Brain microvascular endothelial cell (primary cell): Measurements from ENCODE around the gene LACRT.

Experiments used
- DNase-seq: peaks from one replicate; pipeline ENCODE4 v3.0.0-alpha.2; 2020
- H3K27ac ChIP-seq: fragments of 250-450 bp; sonication (Bioruptor Pico); 2 replicates; pipeline ENCODE4 v1.5.1; 2020; ENCODE audit warnings: mild to moderate bottlenecking, moderate library complexity
- H3K27me3 ChIP-seq: fragments of 250-450 bp; sonication (Bioruptor Pico); replicated peaks from 2 replicates; pipeline ENCODE4 v1.5.1; 2020; ENCODE audit warnings: mild to moderate bottlenecking
- H3K36me3 ChIP-seq: fragments of 250-450 bp; sonication (Bioruptor Pico); replicated peaks from 2 replicates; pipeline ENCODE4 v1.5.1; 2020; ENCODE audit warnings: mild to moderate bottlenecking
- H3K4me3 ChIP-seq: 2 replicates; pipeline ENCODE4 v1.5.1; 2011; ENCODE audit warnings: low read depth, mild to moderate bottlenecking, control low read depth, low read length, moderate library complexity
- in situ Hi-C: cut with HindIII; loops from 2 replicates; pipeline ENCODE4 v1.10.0; 2017; ENCODE audit warnings: low sequenced_read_pairs, low pct_ligation_motif_present
- TF ChIP-seq, protein P1 (sequence below): IDR thresholded peaks from 2 replicates; pipeline ENCODE4 v1.5.1; 2011; ENCODE audit warnings: low read depth, mild to moderate bottlenecking, moderate library complexity, low read length, control low read depth, inconsistent platforms; ENCODE audit errors: missing control alignments

LACRT gene

DNA sequence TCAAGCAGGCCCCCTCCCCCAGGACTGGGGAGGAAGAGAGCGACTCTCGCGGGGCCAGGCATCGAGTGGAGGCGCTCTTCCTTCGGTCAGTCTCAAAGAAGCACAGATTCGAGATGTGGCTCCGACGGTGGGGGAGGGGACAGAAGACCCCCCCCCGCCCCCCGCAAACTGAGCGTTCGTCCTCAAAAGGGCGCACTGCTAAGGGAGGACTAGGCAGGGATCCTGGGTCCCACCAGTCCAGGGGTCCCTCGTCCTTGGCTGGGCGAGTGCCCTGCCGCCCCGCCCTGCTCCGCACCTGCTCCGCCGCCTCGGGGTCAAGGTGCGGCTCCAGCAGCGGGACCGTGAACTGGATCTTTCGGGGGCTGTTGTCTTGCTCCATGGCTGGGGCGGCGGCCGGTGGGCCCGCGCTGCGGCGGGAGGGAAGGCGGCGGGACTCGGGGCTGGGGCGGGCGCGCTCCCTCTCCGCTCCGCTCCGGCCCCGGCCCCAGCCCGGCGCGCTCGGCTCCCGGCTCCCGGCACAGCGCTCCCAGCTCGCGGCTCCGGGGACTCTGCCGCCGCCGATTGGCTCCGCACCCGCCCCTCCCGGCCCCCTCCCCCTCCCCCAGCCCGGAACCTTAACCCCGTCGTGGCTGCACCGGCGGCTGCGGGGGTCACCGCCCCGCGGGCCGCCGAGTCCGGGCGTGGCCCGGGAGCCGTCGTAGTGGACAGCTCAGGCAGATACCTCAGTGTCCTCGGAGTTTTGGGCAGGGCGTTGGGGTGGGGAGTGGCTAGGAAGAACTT, 46.4 kb downstream of the LACRT start, which contains the start of gene PPP1R1A:
PPP1R1A (minus strand) TSS at position 550 of the 780 bp plus-strand sequence; CDS start at position 379, 171 bp downstream.
- Histone ChIP-seq H3K27ac (no peak within 1 kb of the TSS), H3K4me3 (no peak within 1 kb of the TSS), H3K27me3 (peaks cover 42% of the 10 kb centered on the region), H3K36me3 (no peaks in the 10 kb centered on the region)
- TF ChIP-seq, protein P1, sequence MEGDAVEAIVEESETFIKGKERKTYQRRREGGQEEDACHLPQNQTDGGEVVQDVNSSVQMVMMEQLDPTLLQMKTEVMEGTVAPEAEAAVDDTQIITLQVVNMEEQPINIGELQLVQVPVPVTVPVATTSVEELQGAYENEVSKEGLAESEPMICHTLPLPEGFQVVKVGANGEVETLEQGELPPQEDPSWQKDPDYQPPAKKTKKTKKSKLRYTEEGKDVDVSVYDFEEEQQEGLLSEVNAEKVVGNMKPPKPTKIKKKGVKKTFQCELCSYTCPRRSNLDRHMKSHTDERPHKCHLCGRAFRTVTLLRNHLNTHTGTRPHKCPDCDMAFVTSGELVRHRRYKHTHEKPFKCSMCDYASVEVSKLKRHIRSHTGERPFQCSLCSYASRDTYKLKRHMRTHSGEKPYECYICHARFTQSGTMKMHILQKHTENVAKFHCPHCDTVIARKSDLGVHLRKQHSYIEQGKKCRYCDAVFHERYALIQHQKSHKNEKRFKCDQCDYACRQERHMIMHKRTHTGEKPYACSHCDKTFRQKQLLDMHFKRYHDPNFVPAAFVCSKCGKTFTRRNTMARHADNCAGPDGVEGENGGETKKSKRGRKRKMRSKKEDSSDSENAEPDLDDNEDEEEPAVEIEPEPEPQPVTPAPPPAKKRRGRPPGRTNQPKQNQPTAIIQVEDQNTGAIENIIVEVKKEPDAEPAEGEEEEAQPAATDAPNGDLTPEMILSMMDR = no peak
- no peak for DNase-seq
- in situ Hi-C loops = no loop called here

DNA sequence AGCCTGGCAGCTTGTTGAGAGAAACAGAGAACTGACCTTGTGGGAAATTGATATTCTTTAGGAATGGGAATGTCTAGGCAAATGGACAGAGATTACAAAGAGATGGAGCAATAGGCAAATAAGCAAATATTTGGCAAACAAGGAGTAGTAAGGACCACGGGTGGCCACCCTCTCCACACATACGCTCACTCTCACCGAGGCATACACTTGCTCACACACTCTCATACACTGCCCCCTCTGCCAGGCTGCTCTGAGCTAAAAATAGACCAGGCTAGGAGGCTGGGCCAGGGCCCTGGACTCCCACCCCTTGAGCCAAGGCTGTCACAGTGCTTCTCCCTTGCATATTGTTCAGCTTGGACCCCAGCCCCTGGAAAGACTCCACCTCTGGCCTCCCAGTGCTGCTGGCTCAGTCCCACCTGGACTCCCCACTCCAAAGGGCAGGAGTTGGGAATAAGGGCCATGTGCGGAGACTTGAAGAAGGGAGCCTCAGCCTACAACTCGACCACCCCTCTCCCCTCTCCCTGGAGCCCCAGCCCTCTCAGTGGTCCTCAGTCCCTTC, 47.3 kb downstream of the LACRT start:
- no peak overlapping the region for H3K27ac ChIP-seq
- TF ChIP-seq, protein P1 = no peak
- H3K36me3 ChIP-seq = no peaks in the 10 kb centered on the region
- H3K27me3 ChIP-seq = peaks cover 42% of the 10 kb centered on the region
- H3K4me3 ChIP-seq = no peak overlapping the region
- in situ Hi-C loops = no loop called here
- no peak for DNase-seq

DNA sequence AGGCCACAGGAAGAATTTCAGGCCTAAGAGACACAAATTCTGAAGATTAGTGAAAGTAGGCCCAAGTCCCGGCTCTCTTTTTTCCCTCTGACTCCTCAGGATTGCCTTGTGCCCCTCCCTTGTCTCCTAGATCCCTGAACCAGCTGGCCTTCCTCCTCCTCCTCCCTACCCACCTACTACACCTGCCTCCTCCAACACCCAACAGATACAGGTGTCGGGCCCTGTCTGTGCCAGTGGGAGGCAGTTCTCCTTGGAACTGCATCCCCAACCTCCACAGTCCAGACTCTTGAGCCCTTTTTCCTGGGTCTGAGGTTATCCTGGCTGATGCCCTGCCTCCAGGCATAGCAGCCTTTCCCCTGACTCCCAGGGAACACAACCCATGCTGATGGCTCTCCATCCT, 48.1 kb downstream of the LACRT start:
- TF ChIP-seq, protein P1 = no peak
- no peaks in the 10 kb centered on the region for H3K36me3 ChIP-seq
- no peak for DNase-seq
- peaks cover 42% of the 10 kb centered on the region for H3K27me3 ChIP-seq
- H3K27ac ChIP-seq = no peak overlapping the region
- in situ Hi-C loops = no loop called here
- no peak overlapping the region for H3K4me3 ChIP-seq

DNA sequence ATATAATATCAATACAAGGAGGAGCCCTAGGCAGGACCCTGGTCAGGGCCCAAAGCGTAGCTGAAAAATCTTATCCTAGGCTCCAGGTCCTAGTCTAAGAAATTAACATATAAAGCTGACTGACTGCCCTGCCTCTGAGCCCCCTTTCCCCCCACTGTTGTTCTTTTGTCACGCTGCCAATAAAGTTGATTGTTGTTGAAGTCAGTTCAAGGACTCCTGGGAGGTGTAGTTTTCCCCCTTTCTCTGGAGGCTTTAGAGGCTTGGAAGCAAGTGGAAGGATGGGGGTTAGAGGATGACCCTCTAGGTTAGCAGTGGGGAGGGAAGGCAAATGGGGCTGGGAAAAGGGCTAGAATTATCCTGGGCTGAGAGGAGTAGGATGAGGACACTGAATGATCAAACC, 49.5 kb downstream of the LACRT start:
- H3K27ac ChIP-seq = no peak overlapping the region
- TF ChIP-seq, protein P1 = no peak
- DNase-seq = no peak
- in situ Hi-C loops = no loop called here
- H3K4me3 ChIP-seq = no peak overlapping the region
- H3K36me3 ChIP-seq = no peaks in the 10 kb centered on the region
- peaks cover 39% of the 10 kb centered on the region for H3K27me3 ChIP-seq

DNA sequence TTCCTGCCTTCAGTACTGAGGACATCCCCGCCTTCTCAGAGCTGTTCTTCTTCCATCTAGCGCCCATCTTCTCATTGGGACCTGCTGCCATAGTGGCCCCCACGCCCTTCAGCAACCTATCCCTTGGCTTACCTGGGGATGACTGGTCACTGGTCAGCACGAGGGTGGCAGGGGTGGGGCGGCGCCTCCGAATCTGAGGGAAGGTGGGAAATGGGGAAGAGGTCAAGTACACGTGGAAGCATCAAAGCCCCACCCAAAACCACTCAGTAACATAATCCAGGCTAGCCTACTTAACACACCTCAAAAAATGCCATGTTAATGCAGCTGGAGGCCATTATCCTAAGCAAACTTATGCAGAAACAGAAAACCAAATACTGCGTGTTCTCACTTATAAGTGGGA, 50.6 kb downstream of the LACRT start:
- Histone ChIP-seq H3K27me3 (peaks cover 28% of the 10 kb centered on the region), H3K4me3 (no peak overlapping the region), H3K36me3 (no peaks in the 10 kb centered on the region), H3K27ac (no peak overlapping the region)
- in situ Hi-C loops = no loop called here
- no peak for DNase-seq
- TF ChIP-seq, protein P1 = no peak
